Transverse colon (tissue), 4 donors: Measurements from ENCODE around the gene BATF2. TPM values are rescaled to one million over a fixed set of nuclear protein-coding genes. Genes with fewer than 3 reads are reported as not detected.

Source experiments
- DNase-seq: peaks from one replicate; pipeline ENCODE4 v3.0.0-alpha.2; 2019
- H3K27ac ChIP-seq, 4 donors: fragments of 200-600 bp; sonication (generic); 2 replicates each; pipeline ENCODE4 v1.5.1; 2016 to 2018; ENCODE audit warnings: inconsistent platforms in 4 of 4
- H3K27me3 ChIP-seq: fragments of 200-600 bp; sonication (generic); 2 replicates; pipeline ENCODE4 v1.5.1; 2017; ENCODE audit warnings: inconsistent platforms
- H3K36me3 ChIP-seq, 4 donors: fragments of 200-600 bp; sonication (generic); 2 replicates each; pipeline ENCODE4 v1.5.1; 2017 to 2019; ENCODE audit warnings: inconsistent platforms in 4 of 4
- H3K4me1 ChIP-seq, 4 donors: fragments of 200-600 bp; sonication (generic); 2 replicates each; pipeline ENCODE4 v1.5.1; 2017 to 2020; ENCODE audit warnings: inconsistent platforms in 4 of 4
- H3K4me3 ChIP-seq, 4 donors: fragments of 200-600 bp; sonication (generic); 1 replicate in 1 of 4; 2 replicates in 3 of 4; pipeline versions ENCODE4 v1.5.1 to v1.6.1; 2017 to 2019; ENCODE audit warnings: inconsistent platforms in 4 of 4
- H3K9me3 ChIP-seq, 2 donors: fragments of 200-600 bp; sonication (generic); 2 replicates each; pipeline ENCODE4 v1.5.1; 2017 to 2019; ENCODE audit warnings: inconsistent platforms in 2 of 2
- EP300 ChIP-seq: sonication (generic); formaldehyde crosslinking; IDR thresholded peaks from one replicate; pipeline ENCODE4 v1.6.1; 2017; ENCODE audit warnings: antibody characterized with exemption, low read depth
- POLR2A ChIP-seq: fragments of 450-650 bp; IDR thresholded peaks from one replicate; pipeline ENCODE4 v1.6.1; 2016; ENCODE audit warnings: antibody characterized with exemption, mild to moderate bottlenecking, moderate library complexity
- POLR2AphosphoS5 ChIP-seq, 3 donors: sonication (generic); formaldehyde crosslinking; IDR thresholded peaks; one replicate each; pipeline ENCODE4 v1.6.1; 2016; ENCODE audit warnings: antibody characterized with exemption in 3 of 3
- WGBS, 2 donors: methylation state at CpG; one replicate each; pipeline ENCODE4 v1.1.5; 2018; ENCODE audit warnings: low coverage in 1 of 2; 5-methylcytosine and 5-hydroxymethylcytosine counted together
- in situ Hi-C, 4 donors: fragments of 200-750 bp; cut with MboI; loops; one replicate each; pipeline versions ENCODE4 v1.15.0 to v1.15.1; 2017; ENCODE audit warnings: low sequenced_read_pairs in 3 of 4, low pct_ligation_motif_present in 1 of 4, low pct_unique_long_range_greater_than_20kb in 1 of 4
- intact Hi-C: fragments of 100-400 bp; cut with DNase I; formaldehyde crosslinking; loops from one replicate; pipeline ENCODE4 v1.15.1; 2023; ENCODE audit warnings: low total_unique reads
- total RNA-seq, 4 donors: library from RNA; depleted of rRNA; stranded (reverse); fragments of >200 nt; gene quantifications; one replicate each; pipeline ENCODE4 v1.1.0, GENCODE V29; 2016
- TF ChIP-seq, protein P1 (sequence below), 5 experiments: fragments of 200-600 bp in 3 of 5; fragments of 450-650 bp in 2 of 5; sonication (generic) in 3 of 5; IDR thresholded peaks; 1 replicate in 2 of 5; 2 replicates in 3 of 5; pipeline ENCODE4 v1.5.1; 2016 to 2017; ENCODE audit warnings: antibody characterized with exemption in 5 of 5, inconsistent platforms in 3 of 5, mild to moderate bottlenecking in 2 of 5, moderate library complexity in 1 of 5

Gene BATF2
- total RNA-seq, 4 donors from 2014 or later, result 4.0 to 13.9 (median 11.2) TPM

DNA sequence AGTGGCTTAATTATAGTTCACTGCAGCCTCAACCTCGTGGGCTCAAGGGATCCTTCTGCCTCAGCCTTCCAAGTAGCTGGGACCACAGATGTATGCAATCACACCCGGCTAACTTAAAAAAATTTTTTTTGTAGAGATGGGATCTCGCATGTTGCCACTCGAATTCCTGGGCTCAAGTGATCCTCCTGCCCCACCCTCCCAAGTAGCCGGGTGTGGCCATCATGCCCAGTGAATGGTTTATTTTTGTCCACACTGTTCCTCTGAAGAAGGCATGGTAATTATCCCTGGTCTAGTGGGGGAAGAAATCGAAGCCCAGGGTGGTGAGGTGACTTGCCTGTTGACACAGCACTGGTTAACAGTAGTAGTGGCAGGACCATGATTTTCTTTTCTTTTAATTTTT is 46.1 kb upstream of the BATF2 start:
- H3K36me3 ChIP-seq, result peaks cover 0 to 5% (median 0%) of the 10 kb centered on the region in 4 donors
- in situ Hi-C loops, result no loop called here
- H3K4me3 ChIP-seq, result no peak overlapping the region
- intact Hi-C loops, result no loop called here
- H3K4me1 ChIP-seq, result peaks cover 10 to 46% (median 23%) of the 10 kb centered on the region in 4 donors
- TF ChIP-seq POLR2AphosphoS5 (IDR thresholded peaks at IDR 0.05) (no peak), EP300 (no peak), POLR2A (no peak)
- TF ChIP-seq, protein P1, sequence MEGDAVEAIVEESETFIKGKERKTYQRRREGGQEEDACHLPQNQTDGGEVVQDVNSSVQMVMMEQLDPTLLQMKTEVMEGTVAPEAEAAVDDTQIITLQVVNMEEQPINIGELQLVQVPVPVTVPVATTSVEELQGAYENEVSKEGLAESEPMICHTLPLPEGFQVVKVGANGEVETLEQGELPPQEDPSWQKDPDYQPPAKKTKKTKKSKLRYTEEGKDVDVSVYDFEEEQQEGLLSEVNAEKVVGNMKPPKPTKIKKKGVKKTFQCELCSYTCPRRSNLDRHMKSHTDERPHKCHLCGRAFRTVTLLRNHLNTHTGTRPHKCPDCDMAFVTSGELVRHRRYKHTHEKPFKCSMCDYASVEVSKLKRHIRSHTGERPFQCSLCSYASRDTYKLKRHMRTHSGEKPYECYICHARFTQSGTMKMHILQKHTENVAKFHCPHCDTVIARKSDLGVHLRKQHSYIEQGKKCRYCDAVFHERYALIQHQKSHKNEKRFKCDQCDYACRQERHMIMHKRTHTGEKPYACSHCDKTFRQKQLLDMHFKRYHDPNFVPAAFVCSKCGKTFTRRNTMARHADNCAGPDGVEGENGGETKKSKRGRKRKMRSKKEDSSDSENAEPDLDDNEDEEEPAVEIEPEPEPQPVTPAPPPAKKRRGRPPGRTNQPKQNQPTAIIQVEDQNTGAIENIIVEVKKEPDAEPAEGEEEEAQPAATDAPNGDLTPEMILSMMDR (IDR thresholded peaks at IDR 0.05), result no peak
- no peaks in the 10 kb centered on the region for H3K27me3 ChIP-seq
- no peaks in the 10 kb centered on the region for H3K9me3 ChIP-seq
- no peak overlapping the region for H3K27ac ChIP-seq
- no peak for DNase-seq
- 78 to 79% methylated on average over 5 to 6 of the region's 6 CpGs for whole genome bisulfite sequencing, 2 donors

DNA sequence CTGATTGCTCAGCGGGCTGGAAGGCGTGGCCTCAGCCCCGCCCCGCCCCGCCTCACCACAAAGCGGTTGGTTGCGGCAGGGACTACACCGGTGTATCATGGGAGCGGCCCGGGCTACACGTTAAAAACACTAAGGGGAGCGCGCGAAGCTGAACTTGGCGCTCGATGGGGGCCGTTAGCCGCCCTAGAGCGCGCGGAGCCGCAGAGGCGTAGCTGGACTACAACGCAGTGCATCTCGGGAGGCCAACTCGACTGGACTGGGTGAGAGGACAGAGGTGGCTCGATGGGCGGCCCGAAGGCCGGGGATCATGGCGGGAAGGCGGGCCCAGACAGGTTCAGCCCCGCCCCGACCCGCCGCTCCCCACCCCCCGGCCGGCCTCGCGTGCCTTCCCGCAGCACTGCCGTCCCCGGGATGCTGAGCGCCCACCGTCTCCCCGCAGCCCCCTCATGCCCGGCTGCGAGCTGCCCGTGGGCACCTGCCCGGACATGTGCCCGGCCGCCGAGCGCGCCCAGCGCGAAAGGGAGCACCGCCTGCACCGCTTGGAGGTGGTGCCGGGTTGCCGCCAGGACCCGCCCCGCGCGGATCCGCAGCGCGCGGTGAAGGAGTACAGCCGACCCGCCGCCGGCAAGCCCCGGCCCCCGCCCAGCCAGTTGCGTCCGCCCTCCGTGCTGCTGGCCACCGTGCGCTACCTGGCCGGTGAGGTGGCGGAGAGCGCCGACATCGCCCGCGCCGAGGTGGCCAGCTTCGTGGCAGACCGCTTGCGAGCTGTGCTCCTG is 44.3 kb upstream of the BATF2 start, which contains the start of gene SAC3D1:
TSS of gene SAC3D1 (plus strand) at position 364 of the 776 bp plus-strand sequence. CDS start at position 447, 83 bp downstream.
- Histone ChIP-seq H3K36me3 (peaks cover 0 to 11% (median under 1%) of the 10 kb centered on the region in 4 donors), H3K4me1 (peaks cover 10 to 36% (median 18%) of the 10 kb centered on the region in 4 donors), H3K27ac (peak within 1 kb of the TSS; percentile 92 to 97 (median 96))

DNA sequence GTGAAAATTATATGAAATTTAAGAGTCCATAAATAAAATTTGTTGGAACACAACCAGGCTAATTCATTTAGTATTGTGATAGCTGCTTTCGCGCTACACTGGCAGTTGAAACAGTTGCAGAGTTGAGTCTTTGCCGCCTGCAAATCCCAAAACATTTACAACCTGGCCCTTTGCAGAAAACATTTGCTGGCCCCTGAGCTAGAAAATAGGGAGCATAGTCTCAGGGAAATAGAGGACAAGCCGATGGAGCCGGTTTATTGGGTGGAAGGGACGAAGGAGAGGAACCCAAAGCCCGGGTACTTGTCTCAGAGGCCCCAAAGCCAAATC is 43.7 kb upstream of the BATF2 start:
- H3K4me1 ChIP-seq, result peaks cover 10 to 36% (median 18%) of the 10 kb centered on the region in 4 donors
- in situ Hi-C loops (no loop called here), intact Hi-C loops (no loop called here)
- H3K4me3 ChIP-seq, result peak overlapping the region; percentile 49 to 92 (median 78)
- WGBS, 2 donors, result 13% methylated on average over 7 of the region's 7 CpGs; no CpG with 5 or more reads in 1 of the 2 donors
- TF ChIP-seq, protein P1 (IDR thresholded peaks at IDR 0.05), result no peak
- TF ChIP-seq POLR2A (no peak), EP300 (no peak), POLR2AphosphoS5 (IDR thresholded peaks at IDR 0.05) (no peak)
- no peaks in the 10 kb centered on the region for H3K27me3 ChIP-seq
- H3K27ac ChIP-seq, result peak overlapping the region; percentile 92 to 97 (median 96)
- H3K9me3 ChIP-seq, result no peaks in the 10 kb centered on the region
- peaks cover 0 to 17% (median 3%) of the 10 kb centered on the region in 4 donors for H3K36me3 ChIP-seq
- DNase-seq, result no peak

More for the DNA sequence above, 44.3 kb upstream of the BATF2 start, which contains the start of gene SAC3D1:
- intact Hi-C loops, result no loop called here
- no peak for TF ChIP-seq EP300
- TF ChIP-seq, protein P1 (IDR thresholded peaks at IDR 0.05), result peak in 1 of 5 experiments; percentile 14
- peak; percentile 48 for TF ChIP-seq POLR2A
- TF ChIP-seq POLR2AphosphoS5 (IDR thresholded peaks at IDR 0.05), result peak; percentile 62 to 68 (median 67)
- peak; percentile 92 for DNase-seq
- 1% methylated on average over 44 of the region's 91 CpGs; no CpG with 5 or more reads in 1 of the 2 donors for WGBS, 2 donors
- H3K9me3 ChIP-seq, result no peaks in the 10 kb centered on the region
- in situ Hi-C loops, result no loop called here
- H3K27me3 ChIP-seq, result no peaks in the 10 kb centered on the region
- peak within 1 kb of the TSS; percentile 49 to 92 (median 78) for H3K4me3 ChIP-seq

DNA sequence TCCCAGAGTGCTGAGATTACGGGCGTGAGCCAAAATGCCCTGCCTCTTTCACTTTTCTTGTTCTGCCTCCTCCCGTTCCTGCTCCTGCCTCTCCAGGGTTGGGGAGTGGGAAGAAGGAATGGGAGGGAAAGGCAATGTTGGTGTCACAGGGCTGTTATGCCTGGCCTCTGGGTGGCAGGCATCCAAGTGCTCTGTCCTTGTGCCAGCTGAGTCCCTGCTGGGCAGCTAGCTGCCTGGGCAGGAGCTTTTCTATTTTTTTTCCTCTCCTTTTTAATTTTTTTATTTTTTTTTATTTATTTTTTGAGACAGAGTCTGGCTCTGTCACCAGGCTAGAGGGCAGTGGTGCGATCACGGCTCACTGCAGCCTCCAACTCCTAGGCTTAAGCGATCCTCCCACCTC is 40.2 kb upstream of the BATF2 start:
- 68 to 75% methylated on average over 6 of the region's 6 CpGs for WGBS, 2 donors
- Histone ChIP-seq H3K27me3 (no peaks in the 10 kb centered on the region), H3K4me1 (peaks cover 4 to 13% (median 9%) of the 10 kb centered on the region in 4 donors), H3K27ac (no peak overlapping the region), H3K4me3 (no peak overlapping the region), H3K9me3 (no peaks in the 10 kb centered on the region), H3K36me3 (peaks cover 0 to 36% (median 14%) of the 10 kb centered on the region in 4 donors)
- TF ChIP-seq, protein P1 (IDR thresholded peaks at IDR 0.05), result no peak
- TF ChIP-seq POLR2A (no peak), EP300 (no peak), POLR2AphosphoS5 (IDR thresholded peaks at IDR 0.05) (no peak)
- intact Hi-C loops (no loop called here), in situ Hi-C loops (no loop called here)
- DNase-seq, result peak; percentile 41
